H9 (cell line): ENCODE results near the gene FAM43B. TPM values are rescaled to one million over a fixed set of nuclear protein-coding genes. Genes with fewer than 3 reads are reported as not detected.

Experiments used
- DNase-seq: peaks from one replicate; pipeline ENCODE4 v3.0.0-alpha.2; 2017
- H2AFZ ChIP-seq: one replicate; pipeline ENCODE4 v1.6.1; 2013; ENCODE audit warnings: mild to moderate bottlenecking, low read length, control low read depth, moderate library complexity
- H2AK5ac ChIP-seq: 2 replicates; pipeline ENCODE4 v1.6.1; 2013; ENCODE audit warnings: low read length, control low read depth, mixed read lengths; ENCODE audit not compliant: insufficient read length
- H2BK120ac ChIP-seq: one replicate; pipeline ENCODE4 v1.6.1; 2013; ENCODE audit warnings: low read depth, mild to moderate bottlenecking, low read length, control low read depth, inconsistent platforms; ENCODE audit not compliant: poor library complexity, severe bottlenecking
- H2BK12ac ChIP-seq: 2 replicates; pipeline ENCODE4 v1.6.1; 2013; ENCODE audit warnings: low read length, control low read depth, mixed read lengths, low read depth; ENCODE audit not compliant: insufficient read length
- H2BK15ac ChIP-seq: 2 replicates; pipeline ENCODE4 v1.6.1; 2013; ENCODE audit warnings: low read depth, low read length, control low read depth
- H2BK20ac ChIP-seq: one replicate; pipeline ENCODE4 v1.6.1; 2013; ENCODE audit warnings: low read depth, mild to moderate bottlenecking, low read length, control low read depth, inconsistent platforms; ENCODE audit not compliant: poor library complexity, severe bottlenecking
- H2BK5ac ChIP-seq: 2 replicates; pipeline ENCODE4 v1.6.1; 2013; ENCODE audit warnings: low read length, control low read depth, mixed read lengths; ENCODE audit not compliant: insufficient read length
- H3K14ac ChIP-seq: 2 replicates; pipeline ENCODE4 v1.6.1; 2013; ENCODE audit warnings: low read length, control low read depth; ENCODE audit not compliant: insufficient read depth
- H3K18ac ChIP-seq: 2 replicates; pipeline ENCODE4 v1.6.1; 2013; ENCODE audit warnings: low read depth, mild to moderate bottlenecking, mixed read lengths, low read length, control low read depth; ENCODE audit not compliant: insufficient read length
- H3K23ac ChIP-seq: 2 replicates; pipeline ENCODE4 v1.6.1; 2013; ENCODE audit warnings: low read length, control low read depth, mixed read lengths, low read depth; ENCODE audit not compliant: insufficient read length
- H3K23me2 ChIP-seq: 2 replicates; pipeline ENCODE4 v1.6.1; 2013; ENCODE audit warnings: low read depth, mild to moderate bottlenecking, mixed read lengths, low read length, control low read depth; ENCODE audit not compliant: insufficient read length, poor library complexity, severe bottlenecking
- H3K27ac ChIP-seq: 2 replicates; pipeline ENCODE4 v1.5.1; 2013; ENCODE audit warnings: low read length, control low read depth, mixed read lengths, low read depth; ENCODE audit not compliant: insufficient read length
- H3K27me3 ChIP-seq: 2 replicates; pipeline ENCODE4 v1.6.1; 2013; ENCODE audit warnings: low read length, control low read depth, inconsistent platforms; ENCODE audit not compliant: insufficient read depth
- H3K4ac ChIP-seq: 2 replicates; pipeline ENCODE4 v1.6.1; 2013; ENCODE audit warnings: low read depth, mild to moderate bottlenecking, control low read depth, inconsistent platforms, low read length, moderate library complexity
- H3K4me1 ChIP-seq: 2 replicates; pipeline ENCODE4 v1.6.1; 2013; ENCODE audit warnings: low read length, control low read depth, inconsistent platforms; ENCODE audit not compliant: insufficient read depth
- H3K4me2 ChIP-seq: 2 replicates; pipeline ENCODE4 v1.6.1; 2013; ENCODE audit warnings: low read length, control low read depth, mixed read lengths; ENCODE audit not compliant: insufficient read length, insufficient read depth
- H3K56ac ChIP-seq: 2 replicates; pipeline ENCODE4 v1.6.1; 2013; ENCODE audit warnings: low read depth, mild to moderate bottlenecking, mixed read lengths, low read length, control low read depth; ENCODE audit not compliant: insufficient read length
- H3K79me1 ChIP-seq: 2 replicates; pipeline ENCODE4 v1.6.1; 2013; ENCODE audit warnings: low read depth, mild to moderate bottlenecking, moderate library complexity, low read length, control low read depth, inconsistent platforms; ENCODE audit not compliant: insufficient read depth, poor library complexity, severe bottlenecking
- H3K79me2 ChIP-seq: 2 replicates; pipeline ENCODE4 v1.6.1; 2013; ENCODE audit warnings: low read length, control low read depth, inconsistent platforms; ENCODE audit not compliant: insufficient read depth
- H3K9ac ChIP-seq: 2 replicates; pipeline ENCODE4 v1.6.1; 2013; ENCODE audit warnings: low read length, control low read depth, mixed read lengths; ENCODE audit not compliant: insufficient read length; ENCODE audit errors: extremely low read depth
- H3K9me3 ChIP-seq: one replicate; pipeline ENCODE4 v1.6.1; 2013; ENCODE audit warnings: low read depth, low read length, inconsistent platforms; ENCODE audit not compliant: control insufficient read depth
- H3T11ph ChIP-seq: one replicate; pipeline ENCODE4 v1.6.1; 2013; ENCODE audit warnings: mild to moderate bottlenecking, low read length, control low read depth, inconsistent platforms
- H4K20me1 ChIP-seq: one replicate; pipeline ENCODE4 v1.6.1; 2013; ENCODE audit not compliant: control insufficient read depth, insufficient read length, insufficient read depth
- H4K5ac ChIP-seq: 2 replicates; pipeline ENCODE4 v1.6.1; 2013; ENCODE audit warnings: low read depth, mild to moderate bottlenecking, mixed read lengths, low read length, control low read depth; ENCODE audit not compliant: insufficient read length
- H4K8ac ChIP-seq: replicated peaks from 2 replicates; pipeline ENCODE4 v1.6.1; 2013; ENCODE audit warnings: low read length, control low read depth, mixed read lengths, low read depth; ENCODE audit not compliant: insufficient read length
- H4K91ac ChIP-seq: 2 replicates; pipeline ENCODE4 v1.6.1; 2013; ENCODE audit warnings: low read depth, mild to moderate bottlenecking, moderate library complexity, mixed read lengths, low read length, control low read depth; ENCODE audit not compliant: insufficient read length
- H3K27ac Mint-ChIP-seq, 3 experiments: 2 replicates in 2 of 3; 3 replicates in 1 of 3; pipeline ENCODE4 v1.8.0; 2020 to 2021; ENCODE audit warnings: mixed read lengths in 3 of 3, mild to moderate bottlenecking in 1 of 3, moderate library complexity in 1 of 3
- H3K27me3 Mint-ChIP-seq: 2 replicates; pipeline ENCODE4 v1.8.0; 2021; ENCODE audit warnings: low read depth, mild to moderate bottlenecking, moderate library complexity, mixed read lengths
- H3K36me3 Mint-ChIP-seq, 3 experiments: 2 replicates in 2 of 3; 3 replicates in 1 of 3; pipeline ENCODE4 v1.8.0; 2020 to 2021; ENCODE audit warnings: low read depth in 3 of 3, mixed read lengths in 3 of 3; ENCODE audit not compliant: insufficient read depth in 1 of 3
- H3K4me1 Mint-ChIP-seq, 2 experiments: 2 replicates each; pipeline ENCODE4 v1.8.0; 2020; ENCODE audit warnings: mixed read lengths in 2 of 2
- H3K4me3 Mint-ChIP-seq, 2 experiments: 2 replicates in 1 of 2; 3 replicates in 1 of 2; pipeline ENCODE4 v1.8.0; 2020 to 2021; ENCODE audit warnings: mild to moderate bottlenecking in 2 of 2, mixed read lengths in 2 of 2, moderate library complexity in 1 of 2
- H3K9me3 Mint-ChIP-seq, 2 experiments: 2 replicates in 1 of 2; 3 replicates in 1 of 2; pipeline ENCODE4 v1.8.0; 2020; ENCODE audit warnings: mild to moderate bottlenecking in 2 of 2, mixed read lengths in 2 of 2, moderate library complexity in 1 of 2
- WGBS: extraction: QIAGEN DNeasy Blood & Tissue Kit; methylation state at CpG from one replicate; pipeline ENCODE4 v1.1.7; 2013; ENCODE audit warnings: missing lambda C conversion rate, low lambda C conversion rate, mixed read lengths; ENCODE audit not compliant: insufficient read length; ENCODE audit errors: extremely low coverage; 5-methylcytosine and 5-hydroxymethylcytosine counted together
- total RNA-seq: library from RNA; stranded (reverse); gene quantifications from 2 replicates; pipeline ENCODE4 v1.2.1, GENCODE V29; 2021
- TF ChIP-seq, protein P1 (sequence below): fragments of 200-600 bp; sonication (generic); conservative IDR thresholded peaks from 3 replicates; pipeline ENCODE4 v1.8.0; 2021; ENCODE audit warnings: antibody characterized with exemption, mild to moderate bottlenecking

FAM43B gene
- total RNA-seq, 1 experiment from 2014 or later = 0.22 TPM

DNA sequence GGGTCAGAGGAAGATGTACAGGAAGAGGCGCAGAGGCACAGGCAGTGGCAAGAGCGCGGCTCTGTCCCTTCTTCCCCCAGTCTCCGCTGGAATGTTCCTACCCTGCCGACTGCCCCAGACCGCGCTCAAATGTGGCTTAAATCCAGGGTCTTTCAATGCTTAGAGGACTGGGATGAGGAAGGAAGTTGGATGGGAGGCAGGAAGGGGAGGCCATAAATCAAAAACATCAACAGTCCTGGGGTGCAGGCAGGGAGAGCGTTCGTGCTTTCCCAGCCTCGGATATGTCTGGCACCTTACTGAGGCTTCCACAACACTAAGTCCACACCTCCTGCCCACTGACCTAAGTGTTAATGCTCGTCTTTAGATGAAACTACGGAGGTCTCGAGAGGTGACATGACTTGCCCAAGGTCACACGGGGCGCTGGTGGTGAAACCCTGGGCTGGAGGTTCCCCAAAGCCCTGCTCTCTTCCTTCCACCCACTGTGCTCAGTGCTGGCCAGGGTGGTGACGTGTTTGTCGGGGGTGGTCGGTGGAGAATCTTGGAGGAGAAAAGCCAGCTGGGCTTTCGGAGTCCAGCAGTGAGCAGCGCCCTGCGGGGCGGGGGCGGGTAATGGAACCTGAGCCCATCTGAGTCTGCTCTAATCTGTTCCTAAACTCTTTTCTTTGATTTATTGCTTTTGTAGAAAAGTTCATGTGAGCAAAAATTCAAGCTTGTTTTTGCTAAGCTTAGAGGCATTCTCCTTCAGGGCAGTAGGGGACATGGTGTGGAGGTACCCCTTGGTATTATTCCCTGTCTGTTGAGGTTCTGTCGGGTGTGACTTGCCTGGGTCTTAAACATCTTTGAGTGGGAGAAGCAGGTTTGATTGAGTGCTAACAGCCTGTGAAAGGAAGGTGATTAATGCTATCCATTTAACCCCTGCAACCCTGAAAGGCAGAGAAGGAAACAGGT lies 37.2 kb downstream of the FAM43B start:
- WGBS = no CpG with 5 or more reads among the region's 24 CpGs
- Histone ChIP-seq H3K79me1 (no peaks in the 10 kb centered on the region), H4K20me1 (peaks cover 2% of the 10 kb centered on the region), H3K4me2 (no peak overlapping the region), H3K23ac (no peak overlapping the region), H3K79me2 (no peaks in the 10 kb centered on the region), H2AFZ (no peak overlapping the region), H2BK15ac (no peak overlapping the region), H3K9ac (no peak overlapping the region), H3K27ac (no peak overlapping the region), H4K5ac (no peak overlapping the region), H2BK12ac (no peak overlapping the region), H2AK5ac (no peak overlapping the region), H3T11ph (no peak overlapping the region), H3K14ac (no peak overlapping the region), H3K18ac (no peak overlapping the region), H4K91ac (no peak overlapping the region), H4K8ac (no peak overlapping the region), H3K27me3 (no peaks in the 10 kb centered on the region), H3K56ac (no peak overlapping the region), H3K9me3 (no peaks in the 10 kb centered on the region), H3K4me1 (no peaks in the 10 kb centered on the region), H2BK120ac (no peak overlapping the region), H2BK20ac (no peak overlapping the region), H2BK5ac (no peak overlapping the region), H3K23me2 (no peaks in the 10 kb centered on the region), H3K4ac (no peak overlapping the region)
- Mint-ChIP-seq H3K4me3 (peak overlapping the region; percentile 34 to 66), H3K27me3 (peaks cover 13% of the 10 kb centered on the region), H3K36me3 (no peaks in the 10 kb centered on the region; a peak in 1 of 7 replicates), H3K9me3 (no peaks in the 10 kb centered on the region; a peak in 2 of 5 replicates), H3K4me1 (peaks cover 26 to 32% of the 10 kb centered on the region in 2 experiments), H3K27ac (peak overlapping the region in 1 of 3 experiments; percentile 40; a peak in 1 of 7 replicates)
- no peak for DNase-seq
- TF ChIP-seq, protein P1, sequence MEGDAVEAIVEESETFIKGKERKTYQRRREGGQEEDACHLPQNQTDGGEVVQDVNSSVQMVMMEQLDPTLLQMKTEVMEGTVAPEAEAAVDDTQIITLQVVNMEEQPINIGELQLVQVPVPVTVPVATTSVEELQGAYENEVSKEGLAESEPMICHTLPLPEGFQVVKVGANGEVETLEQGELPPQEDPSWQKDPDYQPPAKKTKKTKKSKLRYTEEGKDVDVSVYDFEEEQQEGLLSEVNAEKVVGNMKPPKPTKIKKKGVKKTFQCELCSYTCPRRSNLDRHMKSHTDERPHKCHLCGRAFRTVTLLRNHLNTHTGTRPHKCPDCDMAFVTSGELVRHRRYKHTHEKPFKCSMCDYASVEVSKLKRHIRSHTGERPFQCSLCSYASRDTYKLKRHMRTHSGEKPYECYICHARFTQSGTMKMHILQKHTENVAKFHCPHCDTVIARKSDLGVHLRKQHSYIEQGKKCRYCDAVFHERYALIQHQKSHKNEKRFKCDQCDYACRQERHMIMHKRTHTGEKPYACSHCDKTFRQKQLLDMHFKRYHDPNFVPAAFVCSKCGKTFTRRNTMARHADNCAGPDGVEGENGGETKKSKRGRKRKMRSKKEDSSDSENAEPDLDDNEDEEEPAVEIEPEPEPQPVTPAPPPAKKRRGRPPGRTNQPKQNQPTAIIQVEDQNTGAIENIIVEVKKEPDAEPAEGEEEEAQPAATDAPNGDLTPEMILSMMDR = no peak
